Uterus (tissue), 2 donors: ENCODE measurements around the gene TGDS.
"Not testable (repeated sequence)": the region's sequence is repeated elsewhere in the genome, so short reads cannot be mapped to it uniquely, and the experiment has no call there.

ENCODE experiments used
- CTCF ChIP-seq, 4 experiments: fragments of 200-600 bp in 2 of 4; fragments of 450-650 bp in 2 of 4; sonication (generic) in 2 of 4; IDR thresholded peaks; one replicate each; pipeline ENCODE4 v1.5.1; 2016 to 2019; ENCODE audit warnings: antibody characterized with exemption in 4 of 4, mild to moderate bottlenecking in 2 of 4, moderate library complexity in 1 of 4
- POLR2A ChIP-seq, 2 donors: fragments of 450-650 bp; IDR thresholded peaks; one replicate each; pipeline ENCODE4 v1.6.1; 2016; ENCODE audit warnings: antibody characterized with exemption in 2 of 2, mild to moderate bottlenecking in 1 of 2, moderate library complexity in 1 of 2

- TF ChIP-seq CTCF, POLR2A (IDR thresholded peaks at IDR 0.05): not testable (repeated sequence)
Observed at GRCh38 chr13:94526956-94527355, 69.0 kb downstream of the TGDS start.
